GM12891 (cell line): ENCODE measurements around the gene PRR35.
A peak's percentile ranks its signal among the peaks of the same experiment; 100 is the strongest.

Source experiments
- POLR2A ChIP-seq: IDR thresholded peaks from 2 replicates; pipeline ENCODE4 v1.6.1; 2011; ENCODE audit warnings: low read depth, low read length, control low read depth
- POLR2AphosphoS5 ChIP-seq: IDR thresholded peaks from 2 replicates; pipeline ENCODE4 v1.6.1; 2011; ENCODE audit warnings: low read depth, low read length, control low read depth
- TAF1 ChIP-seq: IDR thresholded peaks from 2 replicates; pipeline ENCODE4 v1.6.1; 2011; ENCODE audit warnings: low read depth, low read length, control low read depth

DNA sequence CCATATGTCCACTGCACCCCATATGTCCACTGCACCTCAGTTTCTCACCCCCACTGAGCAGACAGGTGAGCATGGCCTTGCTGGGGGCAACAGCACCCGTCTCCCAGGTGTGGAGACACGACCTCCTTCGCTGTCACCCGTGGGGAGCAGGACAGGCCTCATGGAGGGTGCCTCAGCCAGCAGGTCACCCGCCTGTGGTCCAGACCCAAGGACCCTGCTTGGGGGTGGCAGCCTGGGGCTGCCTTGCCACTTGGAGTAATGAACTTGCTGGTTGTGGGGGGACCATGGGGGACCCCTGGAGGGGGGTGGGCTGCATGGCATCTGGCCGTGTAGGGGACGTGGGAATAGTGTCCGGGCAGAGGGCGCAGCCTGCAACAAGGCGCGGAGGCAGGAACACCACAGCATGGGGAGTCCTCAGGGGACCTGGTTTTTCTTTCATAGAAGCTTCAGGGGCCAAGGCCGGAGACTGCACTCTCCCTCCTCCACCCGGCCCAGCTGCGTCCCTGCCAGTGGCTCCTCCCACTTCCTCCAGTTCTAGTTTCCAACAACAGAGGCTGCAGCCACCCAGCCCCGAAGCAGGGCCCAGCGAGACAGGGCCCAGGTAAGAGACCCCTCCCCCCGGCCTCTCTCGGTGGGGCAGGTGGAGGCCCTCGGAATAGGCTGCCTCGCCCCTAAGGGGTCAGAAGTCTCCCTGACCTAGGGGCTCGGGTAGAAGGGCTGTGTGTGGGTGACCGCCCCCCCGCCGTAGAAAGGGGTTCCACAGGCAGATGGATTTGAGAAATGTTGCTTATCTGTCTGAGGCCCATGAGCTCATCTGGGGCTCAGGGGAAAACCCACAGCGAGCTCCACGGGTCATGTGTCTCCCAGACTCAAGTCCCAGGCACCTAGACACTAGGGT lies 6.5 kb downstream of the PRR35 start, which contains the start of gene NHLRC4:
- no peak for TF ChIP-seq POLR2AphosphoS5
- TF ChIP-seq POLR2A: 0 out of 2 replicates have a peak, but pooled peaks have one; percentile 16
- 0 out of 2 replicates have a peak, but pooled peaks have one; percentile 30 for TF ChIP-seq TAF1
